ENCODE data around the gene EFHC1. TPM values are rescaled to one million over a fixed set of nuclear protein-coding genes. Genes with fewer than 3 reads are reported as not detected.

Gene EFHC1, protein sequence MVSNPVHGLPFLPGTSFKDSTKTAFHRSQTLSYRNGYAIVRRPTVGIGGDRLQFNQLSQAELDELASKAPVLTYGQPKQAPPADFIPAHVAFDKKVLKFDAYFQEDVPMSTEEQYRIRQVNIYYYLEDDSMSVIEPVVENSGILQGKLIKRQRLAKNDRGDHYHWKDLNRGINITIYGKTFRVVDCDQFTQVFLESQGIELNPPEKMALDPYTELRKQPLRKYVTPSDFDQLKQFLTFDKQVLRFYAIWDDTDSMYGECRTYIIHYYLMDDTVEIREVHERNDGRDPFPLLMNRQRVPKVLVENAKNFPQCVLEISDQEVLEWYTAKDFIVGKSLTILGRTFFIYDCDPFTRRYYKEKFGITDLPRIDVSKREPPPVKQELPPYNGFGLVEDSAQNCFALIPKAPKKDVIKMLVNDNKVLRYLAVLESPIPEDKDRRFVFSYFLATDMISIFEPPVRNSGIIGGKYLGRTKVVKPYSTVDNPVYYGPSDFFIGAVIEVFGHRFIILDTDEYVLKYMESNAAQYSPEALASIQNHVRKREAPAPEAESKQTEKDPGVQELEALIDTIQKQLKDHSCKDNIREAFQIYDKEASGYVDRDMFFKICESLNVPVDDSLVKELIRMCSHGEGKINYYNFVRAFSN
- total RNA-seq (2022) (18.1 and 25.6 TPM in 2 replicates), Bru-seq, nascent RNA (percentile 46 among the genes with signal in this experiment), BruChase-seq, experiment 1, labeled RNA remaining after a 6-hour chase (percentile 48 among the genes with signal in this experiment), BruChase-seq, experiment 2, labeled RNA remaining after a 2-hour chase (percentile 52 among the genes with signal in this experiment)
- long read RNA-seq, full-length matches to known transcripts = 7 of 25 reads
- long read RNA-seq, partial matches to known transcripts = 3 of 25 reads
- long read RNA-seq, other reads (novel, unspliced or antisense) = 15 of 25 reads

DNA sequence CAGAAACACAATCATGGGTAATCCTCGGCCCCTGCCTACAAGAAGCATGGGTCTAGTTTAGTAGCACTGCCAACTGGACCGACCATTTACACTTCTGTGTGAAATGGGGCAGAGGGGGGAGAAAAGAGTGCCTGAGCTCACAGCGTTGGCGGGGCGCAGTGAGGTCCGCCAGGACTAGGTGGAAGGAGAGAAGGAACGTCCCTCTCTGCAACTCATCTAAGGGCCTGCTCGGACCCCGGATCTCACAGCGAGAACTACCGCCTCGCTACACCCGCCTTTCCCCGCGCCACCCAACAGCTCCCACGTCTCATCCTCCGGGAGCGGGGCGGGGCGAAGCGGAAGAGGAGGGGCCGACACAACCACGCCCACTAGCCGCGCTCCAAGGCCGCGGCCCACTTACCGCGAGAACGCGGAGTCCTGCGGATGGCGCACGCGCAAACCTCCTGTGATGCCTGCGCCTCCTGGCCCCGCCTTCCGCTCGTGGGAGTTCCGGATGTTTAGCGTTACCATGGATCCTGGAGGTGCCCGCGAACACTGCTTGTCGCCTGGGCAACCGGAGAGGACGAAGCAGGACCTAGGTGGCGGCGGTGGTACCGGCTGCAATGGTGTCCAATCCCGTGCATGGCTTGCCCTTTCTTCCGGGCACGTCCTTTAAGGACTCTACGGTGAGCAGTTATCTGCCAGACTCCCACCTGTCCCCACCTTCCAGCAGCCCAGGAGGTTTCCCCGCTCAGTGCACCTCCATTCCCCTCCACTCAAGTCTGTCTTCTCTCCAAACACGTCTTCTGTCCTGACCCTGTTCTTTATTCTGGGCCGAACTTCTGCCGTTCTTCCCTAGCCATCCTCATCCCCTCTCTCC is at the start of gene EFHC1:
EFHC1 (plus strand) TSS at position 534 of the 859 bp plus-strand sequence; CDS start at position 603, 69 bp downstream.
- CTCF ChIA-PET = interaction anchor here (1.0 to 1.8 kb wide), 3 partner anchors 84 to 177 kb away, joined by 3 to 5 read pairs (median 4); no protein-coding TSS in a partner anchor
- peaks cover 39% of the 10 kb centered on the region for H3K4me1 Mint-ChIP-seq (ENCODE audit: low read depth, unreplicated experiment)
- H3K9me3 Mint-ChIP-seq (ENCODE audit: low read depth, unreplicated experiment) = no peaks in the 10 kb centered on the region
- no peak within 1 kb of the TSS for H3K4me3 Mint-ChIP-seq (ENCODE audit: low read depth, unreplicated experiment)
- H3K36me3 Mint-ChIP-seq (ENCODE audit: insufficient read depth, unreplicated experiment) = no peaks in the 10 kb centered on the region
- peak; percentile 98 for DNase-seq
- no peak for TF ChIP-seq CTCF (IDR thresholded peaks at IDR 0.05; ENCODE audit: unreplicated experiment)
- H3K27ac Mint-ChIP-seq (ENCODE audit: unreplicated experiment) = no peak within 1 kb of the TSS
- intact Hi-C loops (cut with micrococcal nuclease; ENCODE audit: unreplicated experiment) = loop anchor here (2.0 to 5.0 kb wide), 2 partner anchors 83 to 157 kb away; partner anchors contain the start of gene TRAM2
- BruUV-seq (replicated peaks) = TSS peak; percentile 91
- no peaks in the 10 kb centered on the region for H3K27me3 Mint-ChIP-seq (ENCODE audit: unreplicated experiment)

GRCh38 chr6:52371656-52372191 is 48.4 kb upstream of the EFHC1 start:
- no peak overlapping the region for H3K27ac Mint-ChIP-seq (ENCODE audit: unreplicated experiment)

DNA sequence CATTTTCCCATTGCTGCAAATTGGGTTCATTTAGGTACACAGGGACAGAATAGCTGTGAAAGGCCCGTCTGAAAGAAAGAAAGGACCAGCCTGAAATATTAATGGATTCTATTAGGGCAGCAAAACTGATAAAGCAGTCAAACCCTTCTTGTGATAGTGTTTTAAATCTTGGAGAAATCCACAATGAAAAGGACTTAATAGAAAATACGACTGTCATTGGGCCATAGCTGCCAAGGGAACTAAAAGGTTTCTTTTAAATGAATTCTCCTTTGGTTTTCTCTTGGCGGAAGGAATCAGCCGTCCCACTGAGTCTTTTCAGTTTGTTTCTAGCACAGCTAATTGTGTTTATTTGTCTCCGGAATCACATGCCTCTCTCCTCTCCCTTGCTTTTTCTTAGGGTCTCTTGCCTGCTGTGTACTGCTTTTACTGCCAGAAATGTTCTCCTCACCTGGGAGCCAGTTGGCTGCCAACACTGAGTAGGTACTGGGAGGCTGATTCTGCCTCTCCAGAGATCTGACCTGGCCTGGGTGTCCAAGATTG is 46.9 kb upstream of the EFHC1 start:
- no peak for DNase-seq
- TF ChIP-seq CTCF (IDR thresholded peaks at IDR 0.05; ENCODE audit: unreplicated experiment) = no peak
- Mint-ChIP-seq H3K4me1 (ENCODE audit: low read depth, unreplicated experiment) (peaks cover 43% of the 10 kb centered on the region), H3K36me3 (ENCODE audit: insufficient read depth, unreplicated experiment) (peaks cover 18% of the 10 kb centered on the region), H3K4me3 (ENCODE audit: low read depth, unreplicated experiment) (no peak overlapping the region), H3K27ac (ENCODE audit: unreplicated experiment) (no peak overlapping the region), H3K27me3 (ENCODE audit: unreplicated experiment) (no peaks in the 10 kb centered on the region), H3K9me3 (ENCODE audit: low read depth, unreplicated experiment) (peaks cover 8% of the 10 kb centered on the region)
- no TSS peak for BruUV-seq (replicated peaks)
- CTCF ChIA-PET = no interaction called here
- intact Hi-C loops (cut with micrococcal nuclease; ENCODE audit: unreplicated experiment) = no loop called here

More at GRCh38 chr6:52371656-52372191, 48.4 kb upstream of the EFHC1 start:
- peaks cover 8% of the 10 kb centered on the region for H3K9me3 Mint-ChIP-seq (ENCODE audit: low read depth, unreplicated experiment)
- H3K36me3 Mint-ChIP-seq (ENCODE audit: insufficient read depth, unreplicated experiment) = peaks cover 24% of the 10 kb centered on the region
- peaks cover 40% of the 10 kb centered on the region for H3K4me1 Mint-ChIP-seq (ENCODE audit: low read depth, unreplicated experiment)
- no TSS peak for BruUV-seq (replicated peaks)
- H3K4me3 Mint-ChIP-seq (ENCODE audit: low read depth, unreplicated experiment) = no peak overlapping the region
- intact Hi-C loops (cut with micrococcal nuclease; ENCODE audit: unreplicated experiment) = no loop called here
- H3K27me3 Mint-ChIP-seq (ENCODE audit: unreplicated experiment) = no peaks in the 10 kb centered on the region
- TF ChIP-seq CTCF (IDR thresholded peaks at IDR 0.05; ENCODE audit: unreplicated experiment) = no peak
- CTCF ChIA-PET = interaction anchor here (0.7 kb wide), 1 partner anchor 111 kb away, joined by 6 read pairs; no protein-coding TSS in a partner anchor
- no peak for DNase-seq
